GM20000 (cell line): ENCODE results near the gene TACR1.

Experiments
- DNase-seq: peaks from one replicate; pipeline ENCODE4 v3.0.0; 2012; ENCODE audit warnings: low spot score
- CTCF ChIP-seq: IDR thresholded peaks from 2 replicates; pipeline ENCODE4 v1.5.1; 2012; ENCODE audit warnings: mild to moderate bottlenecking, control low read depth; ENCODE audit errors: extremely low read depth, missing control alignments

TACR1 gene

GRCh38 chr2:74999468-74999867 is 199.9 kb downstream of the TACR1 start:
- TF ChIP-seq CTCF: no peak
- DNase-seq: no peak
